NCI-H1694 treated with DMSO at 0.1 percent for 48 hours (cell line): Measurements from ENCODE around the gene ENOPH1.
"Not testable (repeated sequence)": the region's sequence is repeated elsewhere in the genome, so short reads cannot be mapped to it uniquely, and the experiment has no call there.

Source experiments
- DNase-seq: peaks from one replicate; lab custom pipeline; 2025; lab: John Stamatoyannopoulos, UW

The ENOPH1 gene

DNA sequence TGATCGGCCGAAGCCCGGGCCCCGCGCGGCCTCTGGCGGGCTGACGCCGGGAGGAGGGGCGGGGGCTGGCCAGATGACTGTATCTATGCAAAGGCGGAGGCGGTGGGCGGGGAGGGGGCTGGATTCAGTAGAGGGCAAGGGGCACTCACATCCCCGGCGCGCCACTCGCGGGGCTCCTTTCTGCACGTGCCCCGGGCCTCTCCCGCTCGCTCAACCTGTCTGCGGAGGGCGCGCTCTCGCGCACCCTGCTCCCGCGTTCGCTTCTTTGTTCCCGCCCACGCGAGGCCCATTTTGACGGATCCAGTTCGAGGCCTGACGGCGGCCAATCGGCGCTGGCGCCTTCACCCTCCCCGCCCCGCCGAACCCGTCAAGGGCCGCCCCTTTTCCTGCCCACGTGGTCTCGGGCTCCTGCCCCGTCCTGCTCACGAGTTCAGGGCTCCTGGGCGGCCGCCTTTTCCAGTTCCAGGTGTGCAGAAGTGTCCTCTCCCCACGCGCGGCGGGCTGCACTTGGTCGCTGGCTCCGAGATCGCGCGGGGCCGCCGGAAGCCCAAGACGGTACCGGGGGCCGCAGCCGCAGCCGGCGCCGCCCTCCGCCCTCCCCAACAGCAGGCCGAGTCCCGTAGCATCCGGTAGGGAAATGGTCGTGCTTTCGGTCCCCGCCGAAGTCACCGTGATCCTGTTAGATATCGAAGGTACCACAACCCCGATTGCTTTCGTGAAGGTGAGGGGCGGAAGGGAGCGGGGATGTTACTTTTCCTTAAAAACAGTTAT lies at the start of gene ENOPH1, which contains the start of gene HNRNPDL:
TSS of gene ENOPH1 (plus strand) at position 398 of the 771 bp plus-strand sequence. CDS start at position 638, 240 bp downstream.
TSS of gene HNRNPDL (minus strand) at position 270 of the 771 bp plus-strand sequence. CDS start 772 bp downstream, outside the sequence.
- DNase-seq = peak; percentile 85

DNA sequence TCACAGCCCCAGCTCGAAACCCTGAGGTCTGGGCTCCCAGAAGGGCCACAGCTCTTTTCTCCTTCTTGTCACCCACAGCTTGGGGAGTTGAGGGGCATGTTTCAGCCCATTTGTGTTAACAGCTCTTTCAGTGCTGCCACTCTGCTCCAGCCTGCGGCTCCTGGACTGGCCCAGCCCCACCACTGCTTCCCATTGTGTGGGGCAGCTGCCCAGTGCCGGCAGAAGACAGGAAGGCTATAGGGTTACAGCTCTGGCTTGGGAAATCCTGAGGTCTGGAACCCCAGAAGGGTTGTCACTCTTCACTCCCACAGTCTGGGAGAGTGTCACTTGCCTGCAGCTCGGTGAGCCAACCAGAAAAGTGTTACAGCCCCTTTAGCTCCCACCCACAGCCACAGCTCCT lies 49.6 kb upstream of the ENOPH1 start:
- no peak for DNase-seq

DNA sequence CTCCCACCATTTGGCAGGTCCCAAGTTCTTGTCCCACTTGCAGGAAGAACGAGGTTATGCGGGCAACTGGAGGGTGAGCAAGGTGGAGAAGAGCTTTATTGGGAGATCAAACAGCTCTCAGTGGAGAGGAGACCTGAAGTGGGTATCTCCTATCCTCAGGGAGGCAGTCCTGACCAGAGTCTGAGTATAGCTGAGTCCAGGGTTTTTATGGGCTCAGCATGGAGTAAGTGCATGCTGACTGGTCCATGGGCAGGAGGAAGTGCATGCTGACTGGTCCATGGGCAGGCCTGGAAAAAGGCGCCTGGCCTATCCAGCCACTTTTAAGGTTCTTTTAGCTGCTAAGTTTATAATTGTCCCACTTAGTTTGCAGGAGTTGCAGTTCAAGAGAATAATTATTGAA lies 49.2 kb upstream of the ENOPH1 start:
- DNase-seq = no peak

DNA sequence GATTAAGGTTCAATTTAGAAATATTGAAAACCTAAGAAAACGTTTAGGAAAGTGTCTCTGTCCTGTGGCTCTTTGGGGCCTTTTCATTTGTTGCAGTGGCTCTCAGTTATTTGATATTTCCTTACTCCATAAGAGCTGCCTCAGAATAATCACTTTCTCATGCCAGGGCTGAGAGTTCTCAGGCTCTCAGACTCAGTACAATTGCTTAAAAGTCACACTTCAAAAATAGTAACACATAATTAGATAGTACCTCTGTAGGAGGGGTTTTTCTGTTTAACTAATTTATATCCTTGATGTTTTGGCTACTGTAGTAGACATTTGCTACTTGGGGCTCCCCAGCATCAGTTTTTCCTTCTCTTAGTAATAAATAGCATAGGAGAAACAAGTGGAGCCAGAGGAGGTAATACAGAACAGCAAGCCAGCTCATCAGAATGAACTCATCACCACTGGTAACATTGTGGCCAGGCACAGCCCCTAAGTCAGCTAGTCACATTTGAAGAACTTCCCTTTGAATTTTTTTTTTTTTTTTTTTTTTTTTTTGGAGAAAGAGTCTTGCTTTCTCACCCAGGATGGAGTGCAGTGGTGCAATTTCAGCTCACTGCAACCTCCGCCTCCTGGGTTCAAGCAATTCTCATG lies 48.6 kb upstream of the ENOPH1 start:
- no peak for DNase-seq

DNA sequence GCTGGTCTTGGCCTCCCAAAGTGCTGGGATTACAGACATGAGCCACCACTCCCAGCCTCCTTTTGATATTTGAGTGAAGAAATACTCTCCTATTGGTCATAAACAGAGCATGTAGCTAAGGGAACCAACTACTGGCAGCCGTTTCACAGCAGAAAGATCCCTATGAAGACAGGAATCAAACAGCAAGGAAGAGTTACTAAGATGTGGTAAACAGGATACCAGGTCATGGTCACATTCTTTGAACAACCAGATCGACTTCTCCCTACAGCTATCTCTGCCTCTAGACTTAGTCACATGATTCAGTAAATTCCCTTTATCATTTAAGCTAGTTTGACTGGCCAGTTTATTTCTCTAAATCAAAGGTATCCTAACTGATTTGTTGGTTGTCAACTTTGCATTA lies 47.6 kb upstream of the ENOPH1 start:
- DNase-seq = no peak

DNA sequence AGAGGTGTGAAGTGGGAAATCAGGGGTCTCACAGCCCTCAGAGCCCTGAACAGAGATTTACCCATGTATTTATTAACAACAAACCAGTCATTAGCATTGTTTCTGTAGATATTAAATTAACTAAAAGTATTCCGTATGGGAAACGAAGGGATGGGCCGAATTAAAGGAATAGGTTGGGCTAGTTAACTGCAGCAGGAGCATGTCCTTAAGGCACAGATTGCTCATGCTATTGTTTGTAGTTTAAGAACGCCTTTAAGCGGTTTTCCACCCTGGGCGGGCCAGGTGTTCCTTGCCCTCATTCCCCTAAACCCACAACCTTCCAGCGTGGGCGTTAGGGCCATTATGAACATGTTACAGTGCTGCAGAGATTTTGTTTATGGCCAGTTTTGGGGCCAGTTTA lies 44.1 kb upstream of the ENOPH1 start:
- DNase-seq = not testable (repeated sequence)

DNA sequence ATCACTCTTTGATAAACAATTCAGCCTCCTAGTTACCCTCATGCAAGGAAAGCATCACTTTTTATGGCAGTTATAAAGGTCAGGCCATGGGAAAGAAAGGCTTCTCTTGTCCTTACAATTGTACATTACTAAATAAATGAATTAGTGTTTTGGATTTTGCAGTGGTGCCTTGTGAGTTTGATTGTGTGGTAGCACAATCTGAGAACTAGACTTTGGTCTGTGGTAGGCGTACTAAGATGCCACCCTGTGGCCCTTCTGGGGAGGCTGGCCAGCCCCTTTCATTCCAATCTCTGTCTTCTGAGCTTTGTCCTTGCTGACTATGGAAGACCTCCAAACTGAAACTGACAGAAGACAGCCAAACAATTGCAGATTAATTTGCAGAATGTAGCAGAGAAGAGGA lies 42.0 kb upstream of the ENOPH1 start:
- DNase-seq = no peak

DNA sequence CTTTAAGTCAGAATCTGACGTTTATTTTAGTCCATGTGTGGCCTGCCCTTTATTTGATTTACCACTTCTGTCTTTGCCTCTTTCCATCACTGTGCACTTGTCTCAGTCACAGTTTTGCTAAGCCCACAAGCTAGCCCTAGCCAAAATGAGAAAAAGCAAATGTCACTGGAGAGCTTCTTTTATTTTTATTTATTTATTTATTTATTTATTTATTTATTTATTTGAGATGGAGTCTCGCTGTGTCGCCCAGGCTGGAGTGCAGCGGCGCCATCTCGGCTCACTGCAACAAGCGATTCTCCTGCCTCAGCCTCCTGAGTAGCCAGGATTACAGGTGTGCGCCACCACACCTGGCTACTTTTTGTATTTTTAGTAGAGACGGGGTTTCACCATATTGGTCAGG lies 40.3 kb upstream of the ENOPH1 start:
- DNase-seq = not testable (repeated sequence)

DNA sequence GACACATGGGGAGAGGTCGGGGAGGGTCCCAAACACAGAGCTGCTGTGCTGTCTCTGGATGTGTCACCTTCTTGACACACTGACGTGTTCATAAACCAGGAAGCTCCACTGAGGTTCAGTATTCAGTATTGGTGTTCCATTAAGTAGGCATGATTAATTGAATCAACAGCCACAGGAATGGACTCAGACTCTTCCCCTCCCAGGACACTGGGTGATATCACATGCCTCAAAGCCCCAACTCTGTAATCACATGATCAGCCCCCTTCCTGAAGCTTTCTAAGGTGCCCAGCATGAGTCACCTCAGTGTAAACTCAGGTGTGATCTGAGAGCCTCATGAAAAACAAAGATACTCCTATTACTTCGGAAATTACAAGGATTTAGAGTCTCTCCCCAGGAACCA lies 35.5 kb upstream of the ENOPH1 start:
- DNase-seq = no peak

DNA sequence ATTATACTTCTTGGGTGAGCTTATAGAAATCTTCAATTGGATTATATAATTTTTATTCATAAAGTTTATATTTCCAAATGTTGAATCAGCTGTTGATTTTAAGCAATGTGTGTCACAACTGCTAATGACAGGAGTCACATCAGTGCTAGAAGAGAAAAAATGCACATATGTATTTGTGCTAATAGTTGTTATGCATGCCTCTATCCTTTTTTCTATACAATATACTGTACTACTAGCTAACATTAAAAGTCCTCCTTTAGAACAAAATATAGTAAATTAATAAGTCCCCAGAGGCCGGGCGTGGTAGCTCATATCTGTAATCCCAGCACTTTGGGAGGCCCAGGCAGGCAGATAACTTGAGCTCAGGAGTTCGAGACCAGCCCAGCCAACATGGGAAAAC lies 32.9 kb upstream of the ENOPH1 start:
- no peak for DNase-seq

DNA sequence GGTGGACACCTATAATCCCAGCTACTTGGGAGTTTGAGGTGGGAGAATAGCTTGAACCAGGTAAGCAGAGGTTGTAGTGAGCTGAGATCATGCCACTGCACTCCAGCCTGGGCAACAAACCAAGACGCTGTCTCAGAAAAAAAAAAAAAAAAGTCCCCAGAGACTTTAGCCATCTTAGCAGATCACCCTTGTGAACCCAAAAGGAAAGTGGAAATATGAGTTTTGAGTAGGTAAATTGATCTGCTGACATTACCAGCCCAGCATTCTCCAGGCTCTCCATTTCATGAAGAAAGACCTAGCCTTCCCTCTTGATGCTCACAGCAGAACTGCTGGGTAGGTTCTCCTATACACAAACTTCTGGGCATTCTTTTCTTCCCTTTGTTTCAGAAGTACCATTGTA lies 32.1 kb upstream of the ENOPH1 start:
- no peak for DNase-seq

DNA sequence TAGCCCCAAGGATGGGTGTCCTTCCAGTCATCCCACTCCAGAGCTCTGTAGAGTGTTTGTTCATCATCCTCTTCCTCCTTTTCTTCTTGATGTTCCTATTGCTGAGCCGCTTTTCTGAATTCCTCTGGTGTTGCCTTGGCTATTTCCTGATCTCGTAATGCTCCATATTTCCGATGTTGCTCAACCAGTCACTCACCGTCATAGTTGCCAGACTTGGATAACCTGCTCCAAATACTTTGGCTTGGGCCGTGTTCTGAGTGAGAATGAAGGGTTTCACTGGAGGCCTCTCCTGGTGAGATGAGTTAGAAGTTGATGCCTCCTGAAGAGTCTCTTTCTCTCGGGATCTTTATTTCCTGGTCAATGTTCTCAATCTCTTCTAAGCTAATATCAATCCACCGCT lies 28.8 kb upstream of the ENOPH1 start:
- no peak for DNase-seq

DNA sequence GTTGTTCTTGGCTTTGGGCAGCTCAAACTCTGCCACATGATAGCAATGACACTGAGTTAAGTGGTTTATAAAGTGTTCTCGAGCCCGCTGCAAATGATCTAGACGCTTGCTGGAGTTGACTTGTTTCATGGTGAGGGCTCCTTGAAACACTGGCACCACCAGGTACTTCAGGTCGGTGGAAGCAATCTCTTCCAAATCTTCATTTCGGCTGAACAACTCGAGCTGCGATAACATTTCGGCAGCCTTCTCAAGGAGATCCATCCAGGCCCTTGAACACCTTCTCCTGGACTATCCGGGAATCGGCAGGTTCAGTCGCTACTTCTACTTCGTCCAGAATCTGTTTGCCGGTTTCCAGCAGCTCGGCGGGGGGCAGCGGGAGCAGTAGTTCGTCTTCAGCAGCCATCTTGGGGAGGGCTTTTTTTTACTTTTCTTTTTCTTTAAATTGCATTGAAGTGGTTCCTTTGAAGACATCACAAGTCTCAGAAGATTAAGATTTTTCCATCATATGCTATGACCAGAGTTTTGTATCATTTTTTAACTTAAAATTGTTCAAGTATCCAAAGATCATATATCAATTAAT lies 28.1 kb upstream of the ENOPH1 start:
- DNase-seq = no peak

DNA sequence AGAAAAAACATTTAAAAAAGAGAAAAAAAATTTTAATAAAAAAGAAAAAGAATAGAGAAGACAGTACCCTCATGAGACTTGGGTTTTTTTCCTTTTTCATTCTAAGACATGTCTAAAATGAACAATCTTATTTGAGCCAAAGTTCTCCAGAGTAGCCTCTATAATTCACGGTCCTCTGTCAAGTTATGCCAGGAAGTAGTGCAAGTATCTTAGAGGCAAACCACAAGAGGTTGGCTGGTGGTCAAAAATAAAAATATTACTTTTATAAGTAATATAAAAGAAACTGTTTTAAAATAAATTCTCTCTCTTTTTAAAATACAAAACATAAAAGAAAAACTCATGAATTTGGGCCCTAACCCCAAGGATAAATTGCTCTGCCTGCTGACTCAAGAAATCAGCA lies 26.7 kb upstream of the ENOPH1 start:
- no peak for DNase-seq

DNA sequence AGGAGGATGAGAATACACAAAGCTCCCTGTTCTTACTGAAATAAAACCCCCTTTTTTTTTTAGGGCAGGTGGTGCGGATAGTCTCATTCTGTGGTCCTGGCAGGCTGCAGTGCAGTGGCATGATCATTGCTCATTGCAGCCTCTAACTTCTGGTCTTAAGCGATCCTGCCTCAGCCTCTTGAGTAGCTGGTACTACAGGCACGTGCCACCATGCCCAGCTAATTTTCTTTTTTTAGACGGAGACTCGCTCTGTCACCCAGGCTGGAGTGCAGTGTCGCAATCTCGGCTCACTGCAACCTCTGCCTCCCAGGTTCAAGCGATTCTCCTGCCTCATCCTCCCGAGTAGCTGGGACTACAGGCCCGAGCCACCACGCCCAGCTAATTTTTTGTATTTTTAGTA lies 15.3 kb upstream of the ENOPH1 start:
- not testable (repeated sequence) for DNase-seq

DNA sequence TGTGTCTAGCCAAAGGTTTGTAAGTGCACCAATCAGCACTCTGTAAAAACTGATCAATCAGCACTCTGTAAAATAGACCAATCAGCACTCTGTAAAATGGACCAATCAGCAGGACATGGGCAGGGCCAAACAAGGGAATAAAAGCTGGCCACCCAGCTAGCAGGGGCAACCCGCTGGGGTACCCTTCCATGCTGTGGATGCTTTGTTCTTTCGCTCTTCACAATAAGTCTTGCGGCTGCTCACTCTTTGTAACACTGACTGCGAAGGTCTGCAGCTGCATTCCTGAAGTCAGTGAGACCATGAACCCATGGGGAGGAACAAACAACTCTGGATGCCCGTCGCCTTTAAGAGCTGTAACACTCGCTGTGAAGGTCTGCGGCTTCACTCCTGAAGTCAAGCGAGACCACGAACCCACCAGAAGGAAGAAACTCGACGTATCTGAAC lies 14.4 kb upstream of the ENOPH1 start:
- DNase-seq = no peak

DNA sequence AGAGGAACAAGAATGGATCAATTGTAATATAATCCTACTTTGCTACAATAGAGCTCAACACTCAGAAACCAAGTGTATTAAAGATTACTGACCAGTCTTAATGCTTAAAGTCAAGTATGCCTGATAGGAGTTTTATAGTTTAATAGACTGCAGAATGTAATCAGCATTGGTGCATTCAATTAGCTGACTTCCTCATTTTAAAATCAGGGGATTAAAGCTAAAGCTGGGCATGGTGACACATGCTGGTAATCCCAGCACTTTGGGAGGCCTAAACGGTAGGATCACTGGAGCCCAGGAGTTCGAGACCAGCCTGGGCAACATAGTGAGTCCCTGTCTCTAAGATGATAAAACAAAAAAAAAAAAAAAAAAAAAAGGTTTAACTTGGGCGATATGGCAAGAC lies 10.9 kb upstream of the ENOPH1 start:
- no peak for DNase-seq

DNA sequence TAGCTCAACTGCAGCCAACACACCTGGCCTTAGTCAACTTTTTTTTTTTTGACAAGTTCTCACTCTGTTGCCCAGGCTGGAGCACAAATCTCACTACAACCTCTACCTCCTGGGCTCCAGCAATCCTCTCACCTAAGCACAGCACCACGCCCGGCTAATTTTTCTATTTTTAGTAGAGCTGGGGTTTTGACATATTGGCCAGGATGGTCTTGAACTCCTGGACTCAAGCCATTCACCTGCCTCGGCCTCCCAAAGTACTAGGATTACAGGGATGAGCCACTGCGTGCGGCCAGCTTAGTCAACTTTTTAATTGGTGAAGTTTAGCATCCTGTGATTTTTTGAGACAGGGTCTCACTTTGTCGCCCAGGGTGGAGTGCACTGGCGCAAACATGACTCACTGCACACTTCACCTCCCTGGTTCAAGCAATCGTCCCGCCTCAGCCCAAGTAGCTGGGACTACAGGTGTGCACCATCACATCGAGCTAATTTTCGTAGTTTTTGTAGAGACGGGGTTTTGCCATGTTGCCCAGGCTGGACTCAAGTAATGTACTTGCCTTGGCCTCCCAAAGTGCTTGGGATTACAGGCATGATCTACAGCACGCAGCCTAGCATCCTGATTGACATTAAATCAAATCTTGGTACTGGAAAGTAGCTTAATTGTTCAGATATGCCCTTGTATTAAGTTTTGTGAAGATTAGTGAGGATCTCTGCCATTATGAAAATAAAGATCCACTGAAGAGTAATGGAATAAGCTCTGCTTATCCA lies 8.4 kb upstream of the ENOPH1 start:
- no peak for DNase-seq

DNA sequence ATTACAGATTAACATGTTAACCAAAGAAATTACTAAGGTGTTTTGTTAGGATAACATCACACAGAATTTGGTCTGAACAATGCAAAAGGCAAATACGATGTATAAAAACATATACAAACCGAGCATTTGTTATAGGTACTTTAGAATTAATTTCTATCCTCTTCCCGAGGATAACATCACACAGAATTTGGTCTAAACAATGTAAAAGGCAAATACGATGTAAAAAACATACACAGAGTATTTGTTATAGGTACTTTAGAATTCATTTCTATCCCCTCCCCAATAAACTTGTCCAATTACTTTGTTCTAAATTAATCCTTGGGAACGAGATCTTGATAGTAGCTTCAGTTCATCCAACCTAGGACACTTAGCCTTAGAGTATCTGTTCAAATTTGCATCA lies 7.8 kb upstream of the ENOPH1 start:
- DNase-seq = no peak

DNA sequence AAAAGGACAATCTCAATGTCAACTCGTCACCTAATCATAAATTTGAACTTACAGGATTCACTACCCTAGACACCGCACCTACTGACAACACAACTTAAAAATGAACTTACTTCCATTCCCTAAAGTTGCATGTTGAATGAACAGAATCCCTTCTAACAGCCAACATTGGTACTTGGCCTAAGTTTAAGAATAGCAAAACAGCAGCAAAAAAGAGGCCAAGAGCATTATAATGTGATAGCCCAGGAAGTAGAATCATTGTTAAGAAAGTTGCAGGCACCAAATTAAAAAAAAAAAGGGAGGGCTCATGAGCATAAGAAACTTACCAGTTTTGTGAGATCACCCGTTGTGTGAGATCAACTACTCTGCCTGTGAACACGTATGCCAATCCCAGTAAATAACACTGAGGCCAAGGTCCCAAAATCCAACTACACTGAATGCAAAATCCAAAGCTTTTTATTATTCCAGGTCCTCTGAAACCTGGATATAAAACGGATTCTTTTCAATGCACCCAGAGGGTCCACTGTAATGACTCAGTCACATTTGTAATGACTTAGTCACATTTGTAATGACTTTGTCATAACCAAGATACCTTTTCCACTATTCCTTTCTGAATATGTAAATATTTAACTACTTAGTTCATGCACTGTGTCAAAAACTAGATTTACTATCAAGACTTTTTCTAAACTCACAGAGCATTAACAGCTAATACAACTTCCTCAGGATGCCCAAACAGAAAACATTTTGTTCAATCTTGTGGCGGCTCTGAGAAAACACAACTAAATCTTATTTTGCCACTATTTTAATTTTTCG lies 6.9 kb upstream of the ENOPH1 start:
- DNase-seq = no peak

DNA sequence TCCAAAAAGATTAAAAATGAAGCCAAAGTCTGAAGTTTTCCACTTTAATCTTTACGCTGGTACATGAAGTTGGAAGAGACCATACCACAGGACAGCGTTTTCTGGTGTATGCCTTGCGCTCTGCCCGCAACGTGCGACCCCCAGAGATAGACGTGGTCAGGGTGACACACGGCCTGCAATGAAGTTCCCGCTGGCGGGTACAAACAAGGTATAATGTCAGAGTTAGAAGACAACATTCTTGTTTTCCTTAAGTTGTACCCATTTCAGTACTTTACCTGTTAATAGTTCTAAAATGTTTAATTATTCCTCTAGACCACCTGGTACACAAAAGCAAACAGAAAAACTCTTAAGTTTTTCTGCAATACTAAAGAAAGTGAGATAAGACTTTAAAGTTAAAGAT lies 4.9 kb upstream of the ENOPH1 start:
- DNase-seq = no peak

DNA sequence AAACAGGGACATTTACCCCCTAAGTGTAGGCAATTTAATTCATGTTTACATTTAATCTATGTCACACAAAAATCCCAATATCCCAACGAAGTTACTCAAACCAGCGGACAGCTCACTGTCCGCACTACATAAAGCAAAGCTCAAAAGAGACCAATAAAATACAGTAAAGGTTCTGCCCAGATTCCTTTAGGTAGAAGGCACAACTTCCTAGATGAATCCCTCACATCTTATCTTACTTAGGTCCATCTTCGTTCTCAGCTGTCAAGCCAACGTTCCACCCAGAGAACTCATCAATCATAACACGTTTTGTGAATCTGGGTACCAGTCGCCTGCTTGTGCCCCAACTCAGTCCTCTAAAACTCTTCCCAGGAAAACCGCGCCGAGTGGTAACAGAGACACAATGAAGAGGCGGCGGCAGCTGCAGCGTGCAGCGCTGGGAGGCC lies 1.8 kb upstream of the ENOPH1 start:
- no peak for DNase-seq
